SH-SY5Y (cell line): ENCODE data around the gene IFNAR1.

Experiments
- GATA2 ChIP-seq: IDR thresholded peaks from 2 replicates; pipeline ENCODE4 v1.6.1; 2011; ENCODE audit warnings: mild to moderate bottlenecking, low read depth, low read length
- GATA3 ChIP-seq: IDR thresholded peaks from 2 replicates; pipeline ENCODE4 v1.6.1; 2011; ENCODE audit warnings: low read depth, mild to moderate bottlenecking, low read length, moderate library complexity

DNA sequence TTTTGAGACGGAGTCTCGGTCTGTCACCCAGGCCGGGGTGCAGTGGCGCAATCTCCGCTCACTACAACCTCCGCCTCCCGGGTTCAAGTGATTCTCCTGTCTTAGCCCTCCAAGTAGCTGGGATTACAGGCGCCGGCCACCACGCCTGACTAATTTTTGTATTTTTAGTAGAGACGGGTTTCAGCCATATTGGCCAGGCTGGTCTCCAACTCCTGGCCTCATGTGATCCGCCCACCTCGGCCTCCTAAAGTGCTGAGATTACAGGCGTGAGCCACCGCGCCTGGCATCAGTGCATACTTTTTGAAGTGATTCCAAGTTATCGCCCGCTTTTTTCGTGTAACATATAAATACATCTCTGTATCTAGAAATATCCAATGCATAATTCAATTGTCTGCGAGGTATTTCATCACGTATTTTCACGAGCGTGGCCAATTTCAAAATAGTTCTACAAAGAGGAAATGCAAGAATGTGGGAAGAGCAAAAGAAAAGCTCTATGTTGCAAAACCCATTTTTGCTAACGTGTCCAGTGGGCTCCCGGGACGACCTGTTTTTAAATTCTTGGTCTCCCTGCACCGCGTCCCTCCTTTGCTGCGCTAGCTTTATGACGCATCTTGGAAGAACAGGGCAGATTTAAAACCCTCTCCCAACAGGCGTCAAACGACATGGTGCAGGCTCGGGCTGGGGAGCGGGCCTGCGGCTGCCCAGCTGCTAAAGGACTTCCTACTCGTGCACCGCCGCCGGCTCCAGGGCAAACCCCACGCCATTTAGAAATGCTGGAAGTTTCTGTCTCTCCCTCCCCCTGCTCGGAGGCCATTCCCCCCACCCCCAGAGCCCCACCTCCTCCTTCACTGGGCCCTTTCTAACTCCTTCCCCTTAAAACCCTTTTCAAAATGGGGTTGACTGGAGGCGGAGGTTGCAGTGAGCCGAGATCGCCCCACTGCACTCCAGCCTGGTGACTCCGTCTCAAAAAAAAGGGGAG is 77.5 kb downstream of the IFNAR1 start:
- TF ChIP-seq GATA3 (no peak), GATA2 (no peak)
